Activated CD4-positive, alpha-beta T cell treated with anti-CD3 and anti-CD28 coated beads, Interleukin-2, amount 10 ng/mL, durations not matched to agents 7 days and 5 days (primary cell): ENCODE results near the gene LEMD1. TPM values are rescaled to one million over a fixed set of nuclear protein-coding genes. Genes with fewer than 3 reads are reported as not detected.
A peak's percentile ranks its signal among the peaks of the same experiment; 100 is the strongest.

ENCODE experiments used
- CTCF ChIA-PET: fragments of 350-600 bp; sonication (Branson Sonifier 250); formaldehyde crosslinking; loops from one replicate; lab custom pipeline; 2021; ENCODE audit warnings: antibody characterized with exemption; lab: Charles Lee
- POLR2A ChIA-PET: fragments of 350-600 bp; sonication (Branson Sonifier 250); formaldehyde crosslinking; loops from one replicate; lab custom pipeline; 2021; ENCODE audit warnings: antibody characterized with exemption; lab: Charles Lee
- DNase-seq: peaks from one replicate; pipeline ENCODE4 v3.0.0-alpha.2; 2020
- H3K27ac Mint-ChIP-seq: one replicate; pipeline ENCODE4 v1.8.0; 2021; ENCODE audit warnings: mild to moderate bottlenecking, moderate library complexity, mixed read lengths
- H3K27me3 Mint-ChIP-seq: one replicate; pipeline ENCODE4 v1.8.0; 2021; ENCODE audit warnings: mixed read lengths
- H3K36me3 Mint-ChIP-seq: one replicate; pipeline ENCODE4 v1.8.0; 2021; ENCODE audit warnings: low read depth, mixed read lengths
- H3K4me1 Mint-ChIP-seq: one replicate; pipeline ENCODE4 v1.8.0; 2021; ENCODE audit warnings: mixed read lengths
- H3K4me3 Mint-ChIP-seq: one replicate; pipeline ENCODE4 v1.8.0; 2021; ENCODE audit warnings: mild to moderate bottlenecking, moderate library complexity, mixed read lengths
- H3K9me3 Mint-ChIP-seq: one replicate; pipeline ENCODE4 v1.8.0; 2021; ENCODE audit warnings: mixed read lengths
- total RNA-seq, 2 experiments: library from RNA; stranded (reverse); gene quantifications; one replicate each; pipeline ENCODE4 v1.2.3, GENCODE V29; 2021

LEMD1 gene
- total RNA-seq, 2 experiments from 2014 or later, result 0.52 to 0.64 TPM

DNA sequence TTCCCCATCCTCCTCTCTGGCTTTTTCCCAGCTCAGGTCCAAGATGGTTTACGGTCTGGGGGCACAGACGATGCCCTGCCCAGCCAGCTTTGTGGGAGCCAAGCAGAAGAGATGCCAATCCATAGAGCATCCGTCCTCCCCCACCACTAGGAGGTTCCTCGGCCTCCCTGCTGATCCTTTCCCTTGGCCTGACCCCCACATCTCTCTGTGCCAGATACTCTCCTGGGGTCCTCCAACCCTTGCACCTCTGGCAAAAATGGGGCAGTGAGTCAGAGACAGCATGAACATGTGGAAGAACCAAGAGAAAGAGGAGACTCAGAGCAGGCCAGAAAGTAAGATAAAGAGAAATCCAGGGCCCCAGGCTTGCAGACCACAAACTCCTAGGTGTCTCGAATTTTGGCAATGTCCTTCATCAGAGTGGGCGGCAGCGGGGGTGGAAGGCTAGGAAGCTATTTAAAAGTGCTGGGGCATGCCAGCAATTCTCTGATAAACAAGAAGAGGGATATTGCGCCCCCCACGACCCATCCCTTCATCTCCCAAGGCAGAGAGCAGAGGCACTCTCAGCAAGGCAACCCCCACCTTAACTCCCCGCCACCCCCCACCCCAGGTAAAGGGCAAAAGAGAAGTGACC, 22.6 kb upstream of the LEMD1 start:
- Mint-ChIP-seq H3K9me3 (no peaks in the 10 kb centered on the region), H3K36me3 (no peaks in the 10 kb centered on the region), H3K27ac (no peak overlapping the region), H3K4me1 (peaks cover 26% of the 10 kb centered on the region), H3K27me3 (peaks cover 6% of the 10 kb centered on the region), H3K4me3 (no peak overlapping the region)
- CTCF ChIA-PET, result interaction anchor here (0.9 to 2.1 kb wide), 4 partner anchors 10 to 171 kb away, joined by 3 to 10 read pairs (median 3); no protein-coding TSS in a partner anchor
- DNase-seq, result no peak
- POLR2A ChIA-PET, result no interaction called here

- peaks cover 6% of the 10 kb centered on the region for H3K27me3 Mint-ChIP-seq
- H3K36me3 Mint-ChIP-seq, result no peaks in the 10 kb centered on the region
- no peak overlapping the region for H3K27ac Mint-ChIP-seq
- H3K9me3 Mint-ChIP-seq, result no peaks in the 10 kb centered on the region
- no peak overlapping the region for H3K4me3 Mint-ChIP-seq
- ChIA-PET POLR2A (interaction anchor here (0.6 kb wide), 1 partner anchor 56 kb away, joined by 3 read pairs; no protein-coding TSS in a partner anchor), CTCF (interaction anchor here (0.9 to 2.1 kb wide), 4 partner anchors 11 to 171 kb away, joined by 3 to 10 read pairs (median 3); no protein-coding TSS in a partner anchor)
- DNase-seq, result no peak
- peaks cover 24% of the 10 kb centered on the region for H3K4me1 Mint-ChIP-seq
Measured at GRCh38 chr1:205443585-205444299, 21.9 kb upstream of the LEMD1 start.

DNA sequence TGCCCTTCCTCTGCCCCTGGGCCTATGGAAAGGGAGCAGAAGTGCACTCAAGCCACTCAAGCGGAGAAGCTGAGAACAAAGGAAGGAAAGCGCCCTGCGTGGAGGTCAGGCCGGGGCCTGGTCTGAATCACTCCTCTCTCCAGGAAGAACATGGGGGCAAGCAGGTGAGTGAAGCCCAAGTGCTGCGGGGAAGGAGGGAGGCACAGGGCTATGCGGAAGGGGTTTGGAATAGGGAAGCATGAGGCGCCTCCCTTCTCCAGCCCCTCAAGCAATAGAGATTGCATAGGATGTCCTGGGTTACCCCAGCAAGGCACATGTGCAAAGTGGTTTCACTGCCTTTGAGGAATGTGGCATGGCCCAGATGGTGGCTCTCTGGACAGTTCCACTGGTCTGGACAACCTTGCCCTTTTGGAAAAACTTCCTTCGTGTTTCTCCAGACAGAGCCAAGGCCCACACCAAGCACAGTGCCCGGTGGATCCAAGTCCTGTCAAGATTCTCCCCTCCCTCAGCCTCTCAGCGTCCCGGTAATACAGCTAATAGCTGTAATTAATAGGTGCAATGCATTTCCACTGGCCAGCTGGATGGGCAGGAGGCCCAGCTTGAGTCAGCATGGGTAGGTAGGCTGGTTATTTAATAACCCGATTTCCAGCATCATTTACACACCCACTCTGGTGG, 20.3 kb upstream of the LEMD1 start:
- H3K9me3 Mint-ChIP-seq, result no peaks in the 10 kb centered on the region
- no peak overlapping the region for H3K4me3 Mint-ChIP-seq
- CTCF ChIA-PET, result interaction anchor here (1.5 to 3.4 kb wide), 3 partner anchors 11 to 14 kb away, joined by 4 to 12 read pairs (median 5); partner anchors contain the start of gene BLACAT1
- H3K27ac Mint-ChIP-seq, result peak overlapping the region; percentile 97
- no peak for DNase-seq
- peaks cover 6% of the 10 kb centered on the region for H3K27me3 Mint-ChIP-seq
- POLR2A ChIA-PET, result no interaction called here
- H3K4me1 Mint-ChIP-seq, result peaks cover 24% of the 10 kb centered on the region
- H3K36me3 Mint-ChIP-seq, result no peaks in the 10 kb centered on the region

- no peaks in the 10 kb centered on the region for H3K36me3 Mint-ChIP-seq
- ChIA-PET CTCF (interaction anchor here (0.7 to 3.4 kb wide), 4 partner anchors 11 to 46 kb away, joined by 3 to 12 read pairs (median 4); partner anchors contain the start of gene BLACAT1), POLR2A (no interaction called here)
- H3K4me3 Mint-ChIP-seq, result peak overlapping the region; percentile 74
- no peaks in the 10 kb centered on the region for H3K9me3 Mint-ChIP-seq
- no peak for DNase-seq
- H3K27ac Mint-ChIP-seq, result peak overlapping the region; percentile 97
- peaks cover 24% of the 10 kb centered on the region for H3K4me1 Mint-ChIP-seq
- H3K27me3 Mint-ChIP-seq, result peaks cover 6% of the 10 kb centered on the region
Measured at GRCh38 chr1:205441716-205442050, 19.8 kb upstream of the LEMD1 start.

DNA sequence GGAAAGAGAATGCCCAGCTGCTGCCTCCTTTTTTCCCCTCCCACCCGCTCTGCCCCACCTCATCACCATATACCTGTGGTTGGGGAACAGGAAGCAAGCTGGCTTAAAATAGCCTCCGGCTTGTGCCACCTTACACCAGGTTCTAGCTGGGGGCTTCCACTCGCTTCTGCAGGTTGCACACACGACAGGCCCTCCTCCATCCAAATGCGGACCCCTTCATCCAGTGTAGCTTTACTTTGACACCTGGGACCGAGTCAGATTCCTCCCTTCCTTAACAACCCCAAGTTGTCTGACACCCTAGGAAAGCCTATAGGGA, 19.4 kb upstream of the LEMD1 start:
- ChIA-PET POLR2A (no interaction called here), CTCF (interaction anchor here (0.6 to 3.4 kb wide), 7 partner anchors 11 to 1230 kb away, joined by 3 to 12 read pairs (median 3); partner anchors contain the start of gene BLACAT1)
- peaks cover 6% of the 10 kb centered on the region for H3K27me3 Mint-ChIP-seq
- peak overlapping the region; percentile 97 for H3K27ac Mint-ChIP-seq
- no peaks in the 10 kb centered on the region for H3K36me3 Mint-ChIP-seq
- H3K4me3 Mint-ChIP-seq, result peak overlapping the region; percentile 74
- no peaks in the 10 kb centered on the region for H3K9me3 Mint-ChIP-seq
- H3K4me1 Mint-ChIP-seq, result peaks cover 24% of the 10 kb centered on the region
- no peak for DNase-seq

GRCh38 chr1:205440476-205441317, 18.8 kb upstream of the LEMD1 start:
- ChIA-PET CTCF (interaction anchor here (0.6 to 3.4 kb wide), 6 partner anchors 10 to 1231 kb away, joined by 3 to 12 read pairs (median 3); partner anchors contain the start of gene BLACAT1), POLR2A (interaction anchor here (0.6 kb wide), 1 partner anchor 1148 kb away, joined by 3 read pairs; no protein-coding TSS in a partner anchor)
- H3K4me3 Mint-ChIP-seq, result peak overlapping the region; percentile 74
- peak; percentile 86 for DNase-seq
- peaks cover 9% of the 10 kb centered on the region for H3K27me3 Mint-ChIP-seq
- H3K4me1 Mint-ChIP-seq, result peaks cover 24% of the 10 kb centered on the region
- H3K9me3 Mint-ChIP-seq, result no peaks in the 10 kb centered on the region
- H3K36me3 Mint-ChIP-seq, result no peaks in the 10 kb centered on the region
- peak overlapping the region; percentile 97 for H3K27ac Mint-ChIP-seq

DNA sequence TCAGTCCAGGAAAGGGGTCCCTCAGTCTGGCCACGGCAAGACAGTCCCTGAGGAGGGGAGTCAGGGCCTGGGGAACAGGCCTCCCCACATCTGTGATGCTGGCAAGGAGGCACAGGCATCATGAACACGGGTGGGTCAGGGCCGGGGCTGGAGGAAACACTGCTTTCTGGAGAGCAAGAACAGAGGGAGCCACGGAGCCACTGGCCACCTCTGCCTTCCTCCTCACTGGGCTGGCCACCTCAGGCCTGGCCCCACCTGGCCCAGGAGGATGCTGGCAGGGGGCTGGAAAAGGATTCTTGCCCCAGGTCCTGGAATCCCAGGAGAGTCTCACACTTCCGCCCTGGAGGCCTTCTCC, 18.2 kb upstream of the LEMD1 start:
- Mint-ChIP-seq H3K4me3 (peak overlapping the region; percentile 74), H3K9me3 (no peaks in the 10 kb centered on the region), H3K4me1 (peaks cover 24% of the 10 kb centered on the region), H3K27ac (peak overlapping the region; percentile 97), H3K27me3 (peaks cover 10% of the 10 kb centered on the region), H3K36me3 (no peaks in the 10 kb centered on the region)
- no peak for DNase-seq
- CTCF ChIA-PET, result interaction anchor here (1.2 to 3.4 kb wide), 3 partner anchors 9 to 39 kb away, joined by 3 to 12 read pairs (median 3); partner anchors contain the start of gene BLACAT1
- POLR2A ChIA-PET, result no interaction called here

- Mint-ChIP-seq H3K9me3 (no peaks in the 10 kb centered on the region), H3K36me3 (no peaks in the 10 kb centered on the region), H3K4me1 (peaks cover 24% of the 10 kb centered on the region), H3K27me3 (peaks cover 17% of the 10 kb centered on the region), H3K27ac (peak overlapping the region; percentile 43), H3K4me3 (no peak overlapping the region)
- ChIA-PET CTCF (interaction anchor here (0.6 to 3.4 kb wide), 3 partner anchors 8 to 638 kb away, joined by 3 to 12 read pairs (median 3); partner anchors contain the start of gene BLACAT1), POLR2A (no interaction called here)
- no peak for DNase-seq
Measured at GRCh38 chr1:205438213-205439158, 16.6 kb upstream of the LEMD1 start.

GRCh38 chr1:205437570-205437969, 15.7 kb upstream of the LEMD1 start:
- no peaks in the 10 kb centered on the region for H3K9me3 Mint-ChIP-seq
- H3K36me3 Mint-ChIP-seq, result no peaks in the 10 kb centered on the region
- H3K4me1 Mint-ChIP-seq, result peaks cover 24% of the 10 kb centered on the region
- no peak overlapping the region for H3K27ac Mint-ChIP-seq
- POLR2A ChIA-PET, result no interaction called here
- H3K27me3 Mint-ChIP-seq, result peaks cover 17% of the 10 kb centered on the region
- CTCF ChIA-PET, result no interaction called here
- no peak for DNase-seq
- H3K4me3 Mint-ChIP-seq, result no peak overlapping the region

GRCh38 chr1:205436776-205437410, 15.0 kb upstream of the LEMD1 start:
- Mint-ChIP-seq H3K27ac (no peak overlapping the region), H3K9me3 (no peaks in the 10 kb centered on the region), H3K4me3 (no peak overlapping the region), H3K4me1 (peaks cover 22% of the 10 kb centered on the region), H3K36me3 (no peaks in the 10 kb centered on the region), H3K27me3 (peaks cover 21% of the 10 kb centered on the region)
- CTCF ChIA-PET, result no interaction called here
- POLR2A ChIA-PET, result no interaction called here
- no peak for DNase-seq
